B cell (primary cell): ENCODE results near the gene PTCD2. TPM values are rescaled to one million over a fixed set of nuclear protein-coding genes. Genes with fewer than 3 reads are reported as not detected.

Experiments used
- ATAC-seq: fragments of 200-7000 bp; cut with Tn5 transposase; one replicate; pipeline ENCODE4 v1.10.0; 2021; ENCODE audit warnings: low read depth, mild to moderate bottlenecking, moderate number of reproducible peaks, moderate library complexity
- CTCF ChIA-PET: fragments of 350-600 bp; sonication (Branson Sonifier 250); formaldehyde crosslinking; loops from one replicate; lab custom pipeline; 2021; ENCODE audit warnings: antibody characterized with exemption, inconsistent platforms; lab: Charles Lee
- POLR2A ChIA-PET: fragments of 350-600 bp; sonication (Branson Sonifier 250); formaldehyde crosslinking; loops from one replicate; lab custom pipeline; 2021; ENCODE audit warnings: antibody characterized with exemption; lab: Charles Lee
- DNase-seq: peaks from one replicate; pipeline ENCODE4 v3.0.0; 2013
- H2AFZ ChIP-seq: 2 replicates; pipeline ENCODE4 v1.6.1; 2012; ENCODE audit warnings: mild to moderate bottlenecking, low read depth, low read length; ENCODE audit not compliant: insufficient read depth, poor library complexity, severe bottlenecking
- H3K27ac ChIP-seq, 2 donors: 1 replicate in 1 of 2; 2 replicates in 1 of 2; pipeline ENCODE4 v1.5.1; 2012 to 2013; ENCODE audit warnings: low read length in 2 of 2, mild to moderate bottlenecking in 2 of 2, moderate library complexity in 1 of 2
- H3K27me3 ChIP-seq, 4 experiments: fragments of 200-600 bp in 1 of 4; sonication (generic) in 1 of 4; replicated peaks in 1 of 4; 1 replicate in 2 of 4; 2 replicates in 2 of 4; pipeline versions ENCODE4 v1.6.1 to v1.7.0; 2013 to 2016; ENCODE audit warnings: low read length in 3 of 4, mild to moderate bottlenecking in 2 of 4, mixed read lengths in 1 of 4, moderate library complexity in 1 of 4; ENCODE audit not compliant: insufficient read depth in 4 of 4, control insufficient read depth in 3 of 4; ENCODE audit errors: control extremely low read depth in 1 of 4
- H3K36me3 ChIP-seq, 2 experiments: replicated peaks in 1 of 2; 1 replicate in 1 of 2; 2 replicates in 1 of 2; pipeline versions ENCODE4 v1.6.1 to v1.7.1; 2013; ENCODE audit warnings: low read length in 1 of 2; ENCODE audit not compliant: insufficient read depth in 2 of 2, control insufficient read depth in 1 of 2; ENCODE audit errors: control extremely low read depth in 1 of 2, extremely low read depth in 1 of 2
- H3K4me1 ChIP-seq, 2 donors: fragments of 200-600 bp in 1 of 2; sonication (generic) in 1 of 2; 1 replicate in 1 of 2; 2 replicates in 1 of 2; pipeline versions ENCODE4 v1.5.1 to v1.6.1; 2013 to 2017; ENCODE audit warnings: low read length in 2 of 2; ENCODE audit not compliant: control insufficient read depth in 2 of 2, insufficient read depth in 2 of 2
- H3K4me2 ChIP-seq: replicated peaks from 2 replicates; pipeline ENCODE3; 2012; ENCODE audit warnings: mild to moderate bottlenecking, low read depth, low read length; ENCODE audit not compliant: poor library complexity, severe bottlenecking
- H3K4me3 ChIP-seq, 5 experiments: fragments of 200-600 bp in 1 of 5; sonication (generic) in 1 of 5; 1 replicate in 3 of 5; 2 replicates in 2 of 5; pipeline versions ENCODE4 v1.5.1 to v1.7.0; 2011 to 2016; ENCODE audit warnings: low read length in 4 of 5, mild to moderate bottlenecking in 4 of 5, low read depth in 2 of 5, control low read depth in 1 of 5, moderate library complexity in 1 of 5; ENCODE audit not compliant: insufficient read depth in 1 of 5; ENCODE audit errors: control extremely low read depth in 1 of 5, extremely low read depth in 1 of 5
- H3K79me2 ChIP-seq: fragments of 200-600 bp; sonication (generic); one replicate; pipeline ENCODE4 v1.6.0; 2016; ENCODE audit warnings: low read length; ENCODE audit not compliant: control insufficient read depth, insufficient read depth
- H3K9ac ChIP-seq: fragments of 200-600 bp; sonication (generic); 2 replicates; pipeline ENCODE4 v1.6.1; 2017; ENCODE audit warnings: mild to moderate bottlenecking, low read length, moderate library complexity
- H3K9me3 ChIP-seq, 3 donors: one replicate each; pipeline versions ENCODE4 v1.6.1 to v1.7.1; 2013; ENCODE audit warnings: low read length in 2 of 3; ENCODE audit not compliant: control insufficient read depth in 2 of 3, insufficient read depth in 1 of 3; ENCODE audit errors: control extremely low read depth in 1 of 3
- H4K20me1 ChIP-seq: 2 replicates; pipeline ENCODE4 v1.6.0; 2012; ENCODE audit warnings: mild to moderate bottlenecking, low read length; ENCODE audit not compliant: insufficient read depth, control insufficient read depth, poor library complexity, severe bottlenecking
- H3K27ac Mint-ChIP-seq: one replicate; pipeline ENCODE4 v1.8.0; 2021; ENCODE audit warnings: mixed read lengths
- H3K27me3 Mint-ChIP-seq: one replicate; pipeline ENCODE4 v1.8.0; 2021; ENCODE audit warnings: mixed read lengths
- H3K4me1 Mint-ChIP-seq: one replicate; pipeline ENCODE4 v1.8.0; 2021; ENCODE audit warnings: mixed read lengths
- H3K4me3 Mint-ChIP-seq: one replicate; pipeline ENCODE4 v1.8.0; 2021; ENCODE audit warnings: mixed read lengths
- H3K9me3 Mint-ChIP-seq: one replicate; pipeline ENCODE4 v1.8.0; 2022; ENCODE audit warnings: mixed read lengths; ENCODE audit not compliant: insufficient read depth
- CTCF ChIP-seq: fragments of 200-600 bp; IDR thresholded peaks from one replicate; pipeline ENCODE4 v1.8.0; 2022; ENCODE audit warnings: antibody characterized with exemption, mild to moderate bottlenecking
- EZH2 ChIP-seq: IDR thresholded peaks from 2 replicates; pipeline ENCODE4 v1.6.1; 2012; ENCODE audit warnings: borderline replicate concordance, low read depth, mild to moderate bottlenecking, moderate library complexity, low read length; ENCODE audit not compliant: insufficient read depth, poor library complexity, severe bottlenecking
- WGBS: methylation state at CpG from one replicate; pipeline ENCODE4 v1.1.5; 2013; ENCODE audit warnings: missing lambda C conversion rate; ENCODE audit not compliant: insufficient coverage; 5-methylcytosine and 5-hydroxymethylcytosine counted together
- intact Hi-C: fragments of 100-400 bp; cut with micrococcal nuclease; formaldehyde crosslinking; loops from one replicate; pipeline ENCODE4 v1.10.0; 2022
- polyA plus RNA-seq: library from polyadenylated mRNA; depleted of rRNA; stranded (reverse); fragments of >200 nt; gene quantifications from 2 replicates; pipeline ENCODE4 v1.2.3, GENCODE V29; 2012
- total RNA-seq, 2 donors: library from RNA; stranded (reverse); fragments of 120-200 nt in 1 of 2; gene quantifications; 1 replicate in 1 of 2; 2 replicates in 1 of 2; pipeline versions ENCODE4 v1.2.3 to v1.2.4, GENCODE V29; 2013 to 2022

PTCD2 gene
- total and polyA plus RNA-seq, 2 donors (not counting 1 experiment from before 2014, with no cell fraction given), result 3.7 to 10.5 TPM

DNA sequence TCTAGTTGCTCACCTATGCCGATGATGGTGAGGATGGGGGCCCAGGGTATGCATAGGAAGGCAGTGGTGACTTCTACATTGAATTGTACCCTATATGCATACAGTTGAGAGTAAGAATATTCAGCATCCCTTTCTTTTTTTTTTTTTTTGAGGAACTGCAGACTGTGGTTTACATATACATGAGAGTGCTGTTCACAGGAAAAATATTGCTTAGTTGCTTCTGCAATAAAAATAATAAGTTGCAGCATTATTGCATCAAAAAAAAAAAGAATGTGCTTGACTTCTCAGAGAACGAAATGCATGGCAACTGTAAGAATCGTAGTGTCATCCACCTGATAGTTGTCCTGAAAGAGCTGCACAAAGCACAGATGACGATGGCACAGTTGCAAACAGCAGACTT lies 52.8 kb downstream of the PTCD2 start:
- H2AFZ ChIP-seq, result no peak overlapping the region
- POLR2A ChIA-PET, result no interaction called here
- no peak overlapping the region for H3K27ac ChIP-seq
- Mint-ChIP-seq H3K4me1 (peaks cover 5% of the 10 kb centered on the region), H3K27me3 (peaks cover 10% of the 10 kb centered on the region), H3K27ac (no peak overlapping the region), H3K4me3 (no peak overlapping the region), H3K9me3 (no peaks in the 10 kb centered on the region)
- DNase-seq (no peak), ATAC-seq (no peak)
- H3K4me1 ChIP-seq, result no peaks in the 10 kb centered on the region
- H3K9ac ChIP-seq, result no peak overlapping the region
- 93% methylated on average over 2 of the region's 4 CpGs for WGBS
- H3K36me3 ChIP-seq, result no peaks in the 10 kb centered on the region
- intact Hi-C loops, result no loop called here
- CTCF ChIA-PET, result interaction anchor here (0.7 kb wide), 1 partner anchor 125 kb away, joined by 6 read pairs; no protein-coding TSS in a partner anchor
- no peaks in the 10 kb centered on the region for H3K79me2 ChIP-seq
- TF ChIP-seq EZH2 (no peak), CTCF (no peak)
- no peaks in the 10 kb centered on the region for H3K9me3 ChIP-seq
- H3K4me3 ChIP-seq, result no peak overlapping the region
- H3K27me3 ChIP-seq, result peaks cover 0 to 4% (median 0%) of the 10 kb centered on the region in 4 experiments
- no peaks in the 10 kb centered on the region for H4K20me1 ChIP-seq
- no peak overlapping the region for H3K4me2 ChIP-seq

DNA sequence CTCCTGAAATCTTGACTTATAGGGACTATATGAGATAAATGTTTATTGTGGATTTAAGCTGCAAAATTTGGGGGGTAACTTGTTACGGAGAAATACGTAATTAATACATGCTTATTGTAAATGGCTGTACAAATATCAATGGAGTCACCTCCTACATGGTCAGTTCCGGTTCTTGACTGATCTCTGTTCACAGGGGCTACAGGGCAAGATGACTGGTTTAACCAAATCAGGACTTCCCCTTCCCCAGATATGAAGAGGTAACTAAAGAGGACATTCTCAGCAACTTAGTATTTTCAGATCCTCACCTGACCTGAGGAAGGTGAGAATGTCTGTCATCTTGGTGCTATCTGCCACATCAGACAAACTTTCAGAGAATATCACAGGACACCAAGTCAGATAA lies 54.7 kb downstream of the PTCD2 start:
- DNase-seq, result no peak

More for the DNA sequence above, 54.7 kb downstream of the PTCD2 start:
- Histone ChIP-seq H3K4me1 (no peaks in the 10 kb centered on the region), H4K20me1 (no peaks in the 10 kb centered on the region), H3K9ac (no peak overlapping the region), H2AFZ (no peak overlapping the region), H3K4me3 (no peak overlapping the region), H3K9me3 (no peaks in the 10 kb centered on the region), H3K36me3 (no peaks in the 10 kb centered on the region), H3K27me3 (peaks cover 0 to 4% (median 0%) of the 10 kb centered on the region in 4 experiments), H3K79me2 (no peaks in the 10 kb centered on the region), H3K27ac (no peak overlapping the region), H3K4me2 (no peak overlapping the region)
- no peak overlapping the region for H3K4me3 Mint-ChIP-seq
- ATAC-seq, result no peak
- POLR2A ChIA-PET, result no interaction called here
- TF ChIP-seq CTCF, result no peak
- TF ChIP-seq EZH2, result no peak
- CTCF ChIA-PET, result no interaction called here
- H3K27me3 Mint-ChIP-seq, result peaks cover 18% of the 10 kb centered on the region
- no peaks in the 10 kb centered on the region for H3K9me3 Mint-ChIP-seq
- no peak overlapping the region for H3K27ac Mint-ChIP-seq
- intact Hi-C loops, result no loop called here
- WGBS, result 60% methylated on average over 1 of the region's 3 CpGs
- H3K4me1 Mint-ChIP-seq, result no peaks in the 10 kb centered on the region
